Endothelial cell of umbilical vein (primary cell): ENCODE results near the gene GDI1. TPM values are rescaled to one million over a fixed set of nuclear protein-coding genes. Genes with fewer than 3 reads are reported as not detected.

Source experiments
- BruUV-seq: library from RNA; stranded (reverse); fragments of 400-500 nt; replicated peaks from 2 replicates; lab custom pipeline; 2021; lab: Mats Ljungman, UMichigan
- CTCF ChIA-PET: fragments of 300-600, 350-600 bp; sonication (Branson Sonifier 250); formaldehyde crosslinking; loops from one replicate; lab custom pipeline; 2021; ENCODE audit warnings: antibody characterized with exemption, inconsistent platforms; lab: Charles Lee
- POLR2A ChIA-PET: fragments of 300-600, 350-600 bp; sonication (Branson Sonifier 250); formaldehyde crosslinking; loops from one replicate; lab custom pipeline; 2021; ENCODE audit warnings: antibody characterized with exemption, inconsistent platforms; lab: Charles Lee
- DNase-seq: peaks from one replicate; pipeline ENCODE4 v3.0.0-alpha.2; 2011; ENCODE audit warnings: low read depth, low spot score
- FAIRE-seq: peaks from 2 replicates; lab custom pipeline; 2011; peaks lifted over from hg19 to GRCh38; lab: Jason Lieb, UNC
- H2AFZ ChIP-seq: 2 replicates; pipeline ENCODE4 v1.6.0; 2012; ENCODE audit warnings: low read depth, low read length, control low read depth, inconsistent platforms
- H3K27ac ChIP-seq: 2 replicates; pipeline ENCODE4 v1.5.1; 2011; ENCODE audit warnings: low read depth, mild to moderate bottlenecking, control low read depth, low read length, moderate library complexity; ENCODE audit not compliant: insufficient read depth
- H3K27me3 ChIP-seq, 2 experiments: 2 replicates each; pipeline versions ENCODE4 v1.6.0 to v1.6.1; 2011; ENCODE audit warnings: low read length in 2 of 2, mixed read lengths in 1 of 2; ENCODE audit not compliant: control insufficient read depth in 2 of 2, insufficient read depth in 2 of 2
- H3K36me3 ChIP-seq, 2 experiments: 2 replicates in 1 of 2; 3 replicates in 1 of 2; pipeline ENCODE4 v1.5.1; 2011; ENCODE audit warnings: low read length in 2 of 2, mild to moderate bottlenecking in 1 of 2, moderate library complexity in 1 of 2; ENCODE audit not compliant: control insufficient read depth in 2 of 2, insufficient read depth in 2 of 2; ENCODE audit errors: extremely low read depth in 1 of 2
- H3K4me1 ChIP-seq: 3 replicates; pipeline ENCODE4 v1.5.1; 2011; ENCODE audit warnings: mild to moderate bottlenecking, low read length; ENCODE audit not compliant: control insufficient read depth, insufficient read depth; ENCODE audit errors: extremely low read depth
- H3K4me2 ChIP-seq: 2 replicates; pipeline ENCODE4 v1.6.1; 2011; ENCODE audit warnings: low read length, control low read depth, mixed read lengths; ENCODE audit not compliant: insufficient read depth
- H3K4me3 ChIP-seq, 3 experiments: fragments of 200-600 bp in 1 of 3; sonication (generic), shearing (Covaris generic) in 1 of 3; replicated peaks in 1 of 3; 2 replicates each; pipeline ENCODE4 v1.5.1; 2011 to 2016; ENCODE audit warnings: control low read depth in 3 of 3, low read length in 3 of 3, mild to moderate bottlenecking in 2 of 3, inconsistent platforms in 1 of 3, low read depth in 1 of 3, moderate library complexity in 1 of 3; ENCODE audit not compliant: insufficient read depth in 1 of 3
- H3K79me2 ChIP-seq: 2 replicates; pipeline ENCODE4 v1.6.0; 2012; ENCODE audit warnings: low read length, inconsistent platforms; ENCODE audit not compliant: control insufficient read depth, insufficient read depth
- H3K9ac ChIP-seq: replicated peaks from 2 replicates; pipeline ENCODE3; 2011; ENCODE audit warnings: low read length, control low read depth; ENCODE audit not compliant: insufficient read depth; ENCODE audit errors: extremely low read depth
- H3K9me1 ChIP-seq: replicated peaks from 3 replicates; pipeline ENCODE4 v1.6.0; 2011; ENCODE audit warnings: mild to moderate bottlenecking, low read length; ENCODE audit not compliant: control insufficient read depth, insufficient read depth; ENCODE audit errors: extremely low read depth
- H3K9me3 ChIP-seq: replicated peaks from 2 replicates; pipeline ENCODE4 v1.5.1; 2012; ENCODE audit warnings: low read length, inconsistent platforms; ENCODE audit not compliant: control insufficient read depth, insufficient read depth
- H4K20me1 ChIP-seq: replicated peaks from 2 replicates; pipeline ENCODE3; 2011; ENCODE audit warnings: mild to moderate bottlenecking, low read length; ENCODE audit not compliant: control insufficient read depth, insufficient read depth; ENCODE audit errors: extremely low read depth
- EZH2 ChIP-seq: IDR thresholded peaks from 2 replicates; pipeline ENCODE4 v1.6.1; 2012; ENCODE audit warnings: borderline replicate concordance, low read depth, mild to moderate bottlenecking, moderate library complexity, low read length, inconsistent platforms; ENCODE audit not compliant: severe bottlenecking
- GATA2 ChIP-seq: IDR thresholded peaks from 2 replicates; pipeline ENCODE4 v1.7.0; 2011; ENCODE audit warnings: low read depth, mild to moderate bottlenecking, moderate library complexity, mixed read lengths, low read length; ENCODE audit not compliant: insufficient read length, insufficient read depth
- JUN ChIP-seq: IDR thresholded peaks from 2 replicates; pipeline ENCODE4 v1.6.1; 2011; ENCODE audit warnings: borderline replicate concordance, low read depth; ENCODE audit not compliant: insufficient read length, insufficient read depth
- MAX ChIP-seq: IDR thresholded peaks from 2 replicates; pipeline ENCODE4 v1.6.1; 2011; ENCODE audit not compliant: insufficient read depth, insufficient read length
- MYC ChIP-seq: IDR thresholded peaks from one replicate; pipeline ENCODE4 v1.6.1; 2011; ENCODE audit warnings: mild to moderate bottlenecking, low read depth, low read length
- POLR2A ChIP-seq: IDR thresholded peaks from 2 replicates; pipeline ENCODE4 v1.6.1; 2012; ENCODE audit warnings: low read depth, mild to moderate bottlenecking, control low read depth, low read length
- dilution Hi-C: fragments of 300-500 bp; cut with MboI; formaldehyde crosslinking; loops from one replicate; pipeline ENCODE4 v1.15.0; 2019; ENCODE audit warnings: low sequenced_read_pairs; ENCODE audit not compliant: extremely low pct_ligation_motif_present
- intact Hi-C: fragments of 100-400 bp; cut with micrococcal nuclease; formaldehyde crosslinking; loops from one replicate; pipeline ENCODE4 v1.10.0; 2022
- polyA plus RNA-seq, 4 experiments: library from polyadenylated mRNA; depleted of rRNA in 3 of 4; stranded (reverse) in 3 of 4; unstranded in 1 of 4; fragments of >200 nt; gene quantifications; 2 replicates each; pipeline versions ENCODE4 v1.2.1 to v1.2.3, GENCODE V29; 2011 to 2012; ENCODE audit warnings: missing spikeins in 1 of 4
- total RNA-seq: library from RNA; stranded (reverse); gene quantifications from 2 replicates; pipeline ENCODE4 v1.2.3, GENCODE V29; 2021
- TF ChIP-seq, protein P1 (sequence below), 2 donors: IDR thresholded peaks; 1 replicate in 1 of 2; 2 replicates in 1 of 2; pipeline ENCODE4 v1.5.1; 2011; ENCODE audit warnings: low read length in 2 of 2, mild to moderate bottlenecking in 2 of 2, moderate library complexity in 2 of 2, control low read depth in 1 of 2, inconsistent platforms in 1 of 2, low read depth in 1 of 2; ENCODE audit not compliant: insufficient read depth in 1 of 2; ENCODE audit errors: extremely low read depth in 1 of 2

Gene GDI1
- total and polyA plus RNA-seq, 2 donors (not counting 3 experiments of a cell fraction or from before 2014, with no cell fraction given): 128 to 247 TPM

GRCh38 chrX:154483325-154483724 lies 46.4 kb downstream of the GDI1 start:
- CTCF ChIA-PET: no interaction called here
- no peak for TF ChIP-seq JUN
- TF ChIP-seq EZH2: no peak
- no peak for TF ChIP-seq GATA2
- TF ChIP-seq, protein P1, sequence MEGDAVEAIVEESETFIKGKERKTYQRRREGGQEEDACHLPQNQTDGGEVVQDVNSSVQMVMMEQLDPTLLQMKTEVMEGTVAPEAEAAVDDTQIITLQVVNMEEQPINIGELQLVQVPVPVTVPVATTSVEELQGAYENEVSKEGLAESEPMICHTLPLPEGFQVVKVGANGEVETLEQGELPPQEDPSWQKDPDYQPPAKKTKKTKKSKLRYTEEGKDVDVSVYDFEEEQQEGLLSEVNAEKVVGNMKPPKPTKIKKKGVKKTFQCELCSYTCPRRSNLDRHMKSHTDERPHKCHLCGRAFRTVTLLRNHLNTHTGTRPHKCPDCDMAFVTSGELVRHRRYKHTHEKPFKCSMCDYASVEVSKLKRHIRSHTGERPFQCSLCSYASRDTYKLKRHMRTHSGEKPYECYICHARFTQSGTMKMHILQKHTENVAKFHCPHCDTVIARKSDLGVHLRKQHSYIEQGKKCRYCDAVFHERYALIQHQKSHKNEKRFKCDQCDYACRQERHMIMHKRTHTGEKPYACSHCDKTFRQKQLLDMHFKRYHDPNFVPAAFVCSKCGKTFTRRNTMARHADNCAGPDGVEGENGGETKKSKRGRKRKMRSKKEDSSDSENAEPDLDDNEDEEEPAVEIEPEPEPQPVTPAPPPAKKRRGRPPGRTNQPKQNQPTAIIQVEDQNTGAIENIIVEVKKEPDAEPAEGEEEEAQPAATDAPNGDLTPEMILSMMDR (IDR thresholded peaks at IDR 0.05; ENCODE audit: extremely low read depth in 1 of 2, insufficient read depth in 1 of 2, low read depth in 1 of 2, low read length in 2 of 2): no peak
- TF ChIP-seq POLR2A: no peak
- no peak for TF ChIP-seq MAX
- no peak for TF ChIP-seq MYC
- intact Hi-C loops (no loop called here), dilution Hi-C loops (no loop called here)
- FAIRE-seq (no peak), DNase-seq (no peak)
- no peaks in the 10 kb centered on the region for H3K27me3 ChIP-seq
- H3K4me1 ChIP-seq: peaks cover 8% of the 10 kb centered on the region
- no peaks in the 10 kb centered on the region for H3K9me1 ChIP-seq
- H4K20me1 ChIP-seq: no peaks in the 10 kb centered on the region
- no peaks in the 10 kb centered on the region for H3K36me3 ChIP-seq
- H3K4me2 ChIP-seq: no peak overlapping the region
- BruUV-seq: no TSS peak
- H3K4me3 ChIP-seq: no peak overlapping the region
- H3K27ac ChIP-seq: no peak overlapping the region
- POLR2A ChIA-PET: no interaction called here
- no peaks in the 10 kb centered on the region for H3K9me3 ChIP-seq
- peaks cover 10% of the 10 kb centered on the region for H3K79me2 ChIP-seq
- no peak overlapping the region for H2AFZ ChIP-seq
- H3K9ac ChIP-seq: no peak overlapping the region
